HG03280 (cell line): ENCODE results near the gene ZYX.

ENCODE experiments used
- ATAC-seq: cut with Tn5 transposase; IDR thresholded peaks from one replicate; pipeline ENCODE4 v1.9.1; 2021; ENCODE audit warnings: mild to moderate bottlenecking, moderate library complexity; ENCODE audit not compliant: unreplicated experiment

The ZYX gene

GRCh38 chr7:143380646-143381426 is at the start of gene ZYX:
Gene ZYX (plus strand): TSS chr7:143381345. CDS start chr7:143381572, 227 bp downstream.
- ATAC-seq: peak; percentile 74

- ATAC-seq: no peak
Observed at GRCh38 chr7:143334244-143334643, 46.9 kb upstream of the ZYX start.

- ATAC-seq: no peak
Observed at GRCh38 chr7:143337216-143337615, 43.9 kb upstream of the ZYX start.

- ATAC-seq: no peak
Observed at GRCh38 chr7:143341842-143342241, 39.3 kb upstream of the ZYX start.

GRCh38 chr7:143343596-143343995 is 37.5 kb upstream of the ZYX start:
- ATAC-seq: no peak

- ATAC-seq: peak; percentile 78
Observed at GRCh38 chr7:143345428-143345900, 35.7 kb upstream of the ZYX start.

- ATAC-seq: no peak
Observed at GRCh38 chr7:143346018-143346417, 35.1 kb upstream of the ZYX start.

- no peak for ATAC-seq
Observed at GRCh38 chr7:143347950-143348349, 33.2 kb upstream of the ZYX start.

- no peak for ATAC-seq
Observed at GRCh38 chr7:143351060-143351459, 30.1 kb upstream of the ZYX start.

- ATAC-seq: no peak
Observed at GRCh38 chr7:143351574-143351973, 29.6 kb upstream of the ZYX start.

GRCh38 chr7:143352531-143353002 is 28.6 kb upstream of the ZYX start:
- no peak for ATAC-seq

- no peak for ATAC-seq
Observed at GRCh38 chr7:143354376-143354775, 26.8 kb upstream of the ZYX start.

- ATAC-seq: no peak
Observed at GRCh38 chr7:143354965-143355364, 26.2 kb upstream of the ZYX start.

- ATAC-seq: no peak
Observed at GRCh38 chr7:143355450-143356385, 25.4 kb upstream of the ZYX start.

GRCh38 chr7:143356414-143357050 is 24.6 kb upstream of the ZYX start:
- no peak for ATAC-seq

GRCh38 chr7:143358626-143359025 is 22.5 kb upstream of the ZYX start:
- no peak for ATAC-seq

GRCh38 chr7:143359771-143360353 is 21.3 kb upstream of the ZYX start:
- ATAC-seq: no peak

- no peak for ATAC-seq
Observed at GRCh38 chr7:143360788-143361551, 20.2 kb upstream of the ZYX start.

GRCh38 chr7:143361552-143362130 is 19.5 kb upstream of the ZYX start:
- no peak for ATAC-seq
